SK-N-SH treated with all-trans-retinoic acid at 6 μM for 48 hours (cell line): ENCODE measurements around the gene TREML2.

Experiments used
- ARNTL ChIP-seq: fragments of 450-650 bp; formaldehyde crosslinking; IDR thresholded peaks from 2 replicates; pipeline ENCODE4 v1.5.0; 2020; ENCODE audit warnings: low read depth, mild to moderate bottlenecking, moderate library complexity, borderline replicate concordance
- CREB5 ChIP-seq: fragments of 250-450 bp; sonication (Bioruptor Pico); IDR thresholded peaks from 2 replicates; pipeline ENCODE4 v1.5.1; 2020; ENCODE audit warnings: low read depth, mild to moderate bottlenecking, moderate library complexity
- CSDC2 ChIP-seq: fragments of 250-450 bp; sonication (Bioruptor Pico); IDR thresholded peaks from 2 replicates; pipeline ENCODE4 v1.5.0; 2020; ENCODE audit warnings: mild to moderate bottlenecking, moderate library complexity
- ESRRG ChIP-seq: fragments of 250-450 bp; sonication (Bioruptor Pico); IDR thresholded peaks from 2 replicates; pipeline ENCODE4 v1.6.1; 2021; ENCODE audit warnings: mild to moderate bottlenecking
- OSR1 ChIP-seq: fragments of 250-450 bp; sonication (Bioruptor Pico); IDR thresholded peaks from 2 replicates; pipeline ENCODE4 v1.8.0; 2022; ENCODE audit warnings: moderate library complexity, mild to moderate bottlenecking, inconsistent platforms
- PATZ1 ChIP-seq: fragments of 250-450 bp; sonication (Bioruptor Pico); IDR thresholded peaks from 2 replicates; pipeline ENCODE4 v1.8.0; 2020; ENCODE audit warnings: mild to moderate bottlenecking, moderate library complexity, borderline replicate concordance
- POU6F1 ChIP-seq: fragments of 250-450 bp; sonication (Bioruptor Pico); IDR thresholded peaks from 2 replicates; pipeline ENCODE4 v1.8.0; 2021; ENCODE audit warnings: low read depth, mild to moderate bottlenecking, moderate library complexity, borderline replicate concordance
- SNAI2 ChIP-seq: fragments of 250-450 bp; sonication (Bioruptor Pico); IDR thresholded peaks from 2 replicates; pipeline ENCODE4 v1.5.0; 2020; ENCODE audit warnings: mild to moderate bottlenecking, moderate library complexity
- TCF4 ChIP-seq: fragments of 250-450 bp; sonication (Bioruptor Pico); IDR thresholded peaks from 2 replicates; pipeline ENCODE4 v1.8.0; 2021; ENCODE audit warnings: mild to moderate bottlenecking, moderate library complexity, borderline replicate concordance
- ZC3H10 ChIP-seq: fragments of 250-450 bp; sonication (Bioruptor Pico); IDR thresholded peaks from 2 replicates; pipeline ENCODE4 v1.5.1; 2021; ENCODE audit warnings: mild to moderate bottlenecking, moderate library complexity
- ZFP3 ChIP-seq: fragments of 250-450 bp; sonication (Bioruptor Pico); IDR thresholded peaks from 2 replicates; pipeline ENCODE4 v1.5.0; 2020; ENCODE audit warnings: mild to moderate bottlenecking, moderate library complexity
- ZFP30 ChIP-seq: fragments of 450-650 bp; formaldehyde crosslinking; IDR thresholded peaks from 2 replicates; pipeline ENCODE4 v1.5.0; 2022; ENCODE audit warnings: mild to moderate bottlenecking, moderate library complexity
- ZNF565 ChIP-seq: fragments of 450-650 bp; formaldehyde crosslinking; conservative IDR thresholded peaks from 2 replicates; pipeline ENCODE4 v1.5.0; 2020; ENCODE audit warnings: low read depth, mild to moderate bottlenecking, moderate library complexity
- ZNF8 ChIP-seq: fragments of 450-650 bp; formaldehyde crosslinking; IDR thresholded peaks from 2 replicates; pipeline ENCODE4 v1.5.0; 2020; ENCODE audit warnings: mild to moderate bottlenecking, moderate library complexity

- no peak for TF ChIP-seq ZFP3 (CRISPR knock-in tag)
- no peak for TF ChIP-seq SNAI2 (CRISPR knock-in tag)
- TF ChIP-seq CREB5 (CRISPR knock-in tag), result no peak
- no peak for TF ChIP-seq CSDC2 (CRISPR knock-in tag)
- no peak for TF ChIP-seq ZNF8
- no peak for TF ChIP-seq OSR1
- TF ChIP-seq PATZ1 (CRISPR knock-in tag), result no peak
- no peak for TF ChIP-seq ZFP30
- TF ChIP-seq ZC3H10 (CRISPR knock-in tag), result no peak
- no peak for TF ChIP-seq ZNF565 (CRISPR knock-in tag)
- no peak for TF ChIP-seq POU6F1 (CRISPR knock-in tag)
- no peak for TF ChIP-seq ARNTL (CRISPR knock-in tag)
- no peak for TF ChIP-seq TCF4 (CRISPR knock-in tag)
- no peak for TF ChIP-seq ESRRG
Measured at GRCh38 chr6:41186031-41186562, 14.9 kb downstream of the TREML2 start.
